Endothelial cell of umbilical vein (primary cell): ENCODE data around the gene MRPS27. TPM values are rescaled to one million over a fixed set of nuclear protein-coding genes. Genes with fewer than 3 reads are reported as not detected.

ENCODE experiments used
- BruUV-seq: library from RNA; stranded (reverse); fragments of 400-500 nt; replicated peaks from 2 replicates; lab custom pipeline; 2021; lab: Mats Ljungman, UMichigan
- CTCF ChIA-PET: fragments of 300-600, 350-600 bp; sonication (Branson Sonifier 250); formaldehyde crosslinking; loops from one replicate; lab custom pipeline; 2021; ENCODE audit warnings: antibody characterized with exemption, inconsistent platforms; lab: Charles Lee
- POLR2A ChIA-PET: fragments of 300-600, 350-600 bp; sonication (Branson Sonifier 250); formaldehyde crosslinking; loops from one replicate; lab custom pipeline; 2021; ENCODE audit warnings: antibody characterized with exemption, inconsistent platforms; lab: Charles Lee
- DNase-seq: peaks from one replicate; pipeline ENCODE4 v3.0.0-alpha.2; 2011; ENCODE audit warnings: low read depth, low spot score
- FAIRE-seq: peaks from 2 replicates; lab custom pipeline; 2011; peaks lifted over from hg19 to GRCh38; lab: Jason Lieb, UNC
- H2AFZ ChIP-seq: 2 replicates; pipeline ENCODE4 v1.6.0; 2012; ENCODE audit warnings: low read depth, low read length, control low read depth, inconsistent platforms
- H3K27ac ChIP-seq: 2 replicates; pipeline ENCODE4 v1.5.1; 2011; ENCODE audit warnings: low read depth, mild to moderate bottlenecking, control low read depth, low read length, moderate library complexity; ENCODE audit not compliant: insufficient read depth
- H3K27me3 ChIP-seq, 2 experiments: 2 replicates each; pipeline versions ENCODE4 v1.6.0 to v1.6.1; 2011; ENCODE audit warnings: low read length in 2 of 2, mixed read lengths in 1 of 2; ENCODE audit not compliant: control insufficient read depth in 2 of 2, insufficient read depth in 2 of 2
- H3K36me3 ChIP-seq, 2 experiments: 2 replicates in 1 of 2; 3 replicates in 1 of 2; pipeline ENCODE4 v1.5.1; 2011; ENCODE audit warnings: low read length in 2 of 2, mild to moderate bottlenecking in 1 of 2, moderate library complexity in 1 of 2; ENCODE audit not compliant: control insufficient read depth in 2 of 2, insufficient read depth in 2 of 2; ENCODE audit errors: extremely low read depth in 1 of 2
- H3K4me1 ChIP-seq: 3 replicates; pipeline ENCODE4 v1.5.1; 2011; ENCODE audit warnings: mild to moderate bottlenecking, low read length; ENCODE audit not compliant: control insufficient read depth, insufficient read depth; ENCODE audit errors: extremely low read depth
- H3K4me2 ChIP-seq: 2 replicates; pipeline ENCODE4 v1.6.1; 2011; ENCODE audit warnings: low read length, control low read depth, mixed read lengths; ENCODE audit not compliant: insufficient read depth
- H3K4me3 ChIP-seq, 3 experiments: fragments of 200-600 bp in 1 of 3; sonication (generic), shearing (Covaris generic) in 1 of 3; replicated peaks in 1 of 3; 2 replicates each; pipeline ENCODE4 v1.5.1; 2011 to 2016; ENCODE audit warnings: control low read depth in 3 of 3, low read length in 3 of 3, mild to moderate bottlenecking in 2 of 3, inconsistent platforms in 1 of 3, low read depth in 1 of 3, moderate library complexity in 1 of 3; ENCODE audit not compliant: insufficient read depth in 1 of 3
- H3K79me2 ChIP-seq: 2 replicates; pipeline ENCODE4 v1.6.0; 2012; ENCODE audit warnings: low read length, inconsistent platforms; ENCODE audit not compliant: control insufficient read depth, insufficient read depth
- H3K9ac ChIP-seq: replicated peaks from 2 replicates; pipeline ENCODE3; 2011; ENCODE audit warnings: low read length, control low read depth; ENCODE audit not compliant: insufficient read depth; ENCODE audit errors: extremely low read depth
- H3K9me1 ChIP-seq: replicated peaks from 3 replicates; pipeline ENCODE4 v1.6.0; 2011; ENCODE audit warnings: mild to moderate bottlenecking, low read length; ENCODE audit not compliant: control insufficient read depth, insufficient read depth; ENCODE audit errors: extremely low read depth
- H3K9me3 ChIP-seq: replicated peaks from 2 replicates; pipeline ENCODE4 v1.5.1; 2012; ENCODE audit warnings: low read length, inconsistent platforms; ENCODE audit not compliant: control insufficient read depth, insufficient read depth
- H4K20me1 ChIP-seq: replicated peaks from 2 replicates; pipeline ENCODE3; 2011; ENCODE audit warnings: mild to moderate bottlenecking, low read length; ENCODE audit not compliant: control insufficient read depth, insufficient read depth; ENCODE audit errors: extremely low read depth
- CTCF ChIP-seq, 2 donors: IDR thresholded peaks; 1 replicate in 1 of 2; 2 replicates in 1 of 2; pipeline ENCODE4 v1.5.1; 2011; ENCODE audit warnings: low read length in 2 of 2, mild to moderate bottlenecking in 2 of 2, moderate library complexity in 2 of 2, control low read depth in 1 of 2, inconsistent platforms in 1 of 2, low read depth in 1 of 2; ENCODE audit not compliant: insufficient read depth in 1 of 2; ENCODE audit errors: extremely low read depth in 1 of 2
- EZH2 ChIP-seq: IDR thresholded peaks from 2 replicates; pipeline ENCODE4 v1.6.1; 2012; ENCODE audit warnings: borderline replicate concordance, low read depth, mild to moderate bottlenecking, moderate library complexity, low read length, inconsistent platforms; ENCODE audit not compliant: severe bottlenecking
- FOS ChIP-seq: IDR thresholded peaks from 2 replicates; pipeline ENCODE4 v1.6.1; 2011; ENCODE audit warnings: mild to moderate bottlenecking, low read length, moderate library complexity, borderline replicate concordance; ENCODE audit not compliant: insufficient read depth
- GATA2 ChIP-seq: IDR thresholded peaks from 2 replicates; pipeline ENCODE4 v1.7.0; 2011; ENCODE audit warnings: low read depth, mild to moderate bottlenecking, moderate library complexity, mixed read lengths, low read length; ENCODE audit not compliant: insufficient read length, insufficient read depth
- JUN ChIP-seq: IDR thresholded peaks from 2 replicates; pipeline ENCODE4 v1.6.1; 2011; ENCODE audit warnings: borderline replicate concordance, low read depth; ENCODE audit not compliant: insufficient read length, insufficient read depth
- MAX ChIP-seq: IDR thresholded peaks from 2 replicates; pipeline ENCODE4 v1.6.1; 2011; ENCODE audit not compliant: insufficient read depth, insufficient read length
- MYC ChIP-seq: IDR thresholded peaks from one replicate; pipeline ENCODE4 v1.6.1; 2011; ENCODE audit warnings: mild to moderate bottlenecking, low read depth, low read length
- POLR2A ChIP-seq: IDR thresholded peaks from 2 replicates; pipeline ENCODE4 v1.6.1; 2012; ENCODE audit warnings: low read depth, mild to moderate bottlenecking, control low read depth, low read length
- POLR2AphosphoS5 ChIP-seq: IDR thresholded peaks from 2 replicates; pipeline ENCODE4 v1.6.1; 2012; ENCODE audit warnings: low read depth, mild to moderate bottlenecking, control low read depth, low read length, moderate library complexity; ENCODE audit not compliant: insufficient read depth
- dilution Hi-C: fragments of 300-500 bp; cut with MboI; formaldehyde crosslinking; loops from one replicate; pipeline ENCODE4 v1.15.0; 2019; ENCODE audit warnings: low sequenced_read_pairs; ENCODE audit not compliant: extremely low pct_ligation_motif_present
- intact Hi-C: fragments of 100-400 bp; cut with micrococcal nuclease; formaldehyde crosslinking; loops from one replicate; pipeline ENCODE4 v1.10.0; 2022
- polyA plus RNA-seq, 4 experiments: library from polyadenylated mRNA; depleted of rRNA in 3 of 4; stranded (reverse) in 3 of 4; unstranded in 1 of 4; fragments of >200 nt; gene quantifications; 2 replicates each; pipeline versions ENCODE4 v1.2.1 to v1.2.3, GENCODE V29; 2011 to 2012; ENCODE audit warnings: missing spikeins in 1 of 4
- total RNA-seq: library from RNA; stranded (reverse); gene quantifications from 2 replicates; pipeline ENCODE4 v1.2.3, GENCODE V29; 2021

MRPS27 gene
- total and polyA plus RNA-seq, 2 donors (not counting 3 experiments of a cell fraction or from before 2014, with no cell fraction given), result 56.0 to 67.1 TPM

DNA sequence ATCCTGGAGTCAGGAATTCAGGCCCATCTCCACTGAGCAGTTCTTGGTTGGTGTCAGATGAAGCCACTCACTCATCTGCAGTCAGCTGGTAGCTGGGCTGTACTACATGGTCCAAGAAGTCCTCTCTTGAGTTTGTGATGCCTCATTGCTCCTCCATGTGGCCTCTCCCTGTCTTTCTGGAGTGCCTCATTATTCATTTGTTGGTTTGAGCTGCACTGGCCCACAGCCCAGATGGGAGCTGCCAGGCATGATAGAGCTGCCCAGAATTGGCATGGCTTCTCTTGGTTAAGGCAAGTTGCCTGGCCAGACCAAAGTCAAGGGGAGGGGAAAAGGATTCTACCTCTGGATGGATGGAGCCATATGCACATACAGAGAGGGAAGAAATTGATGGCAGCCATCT, 8.1 kb upstream of the MRPS27 start:
- no peaks in the 10 kb centered on the region for H4K20me1 ChIP-seq
- H3K9me3 ChIP-seq, result no peaks in the 10 kb centered on the region
- H3K79me2 ChIP-seq, result no peaks in the 10 kb centered on the region
- FAIRE-seq (peak; percentile 26), DNase-seq (no peak)
- no peaks in the 10 kb centered on the region for H3K4me1 ChIP-seq
- TF ChIP-seq EZH2, result no peak
- TF ChIP-seq JUN, result no peak
- TF ChIP-seq GATA2, result no peak
- no peak for TF ChIP-seq MAX
- no peak for TF ChIP-seq CTCF (IDR thresholded peaks at IDR 0.05; ENCODE audit: extremely low read depth in 1 of 2, insufficient read depth in 1 of 2, low read depth in 1 of 2, low read length in 2 of 2)
- TF ChIP-seq MYC, result no peak
- no peak for TF ChIP-seq POLR2AphosphoS5
- no peak for TF ChIP-seq POLR2A
- TF ChIP-seq FOS, result no peak
- no peak overlapping the region for H3K9ac ChIP-seq
- H3K27ac ChIP-seq, result no peak overlapping the region
- peaks cover 2 to 11% of the 10 kb centered on the region in 2 experiments for H3K36me3 ChIP-seq
- H3K27me3 ChIP-seq, result no peaks in the 10 kb centered on the region
- dilution Hi-C loops, result no loop called here
- CTCF ChIA-PET, result interaction anchor here (1.6 kb wide), 1 partner anchor 8 kb away, joined by 4 read pairs; the partner anchor contains the start of genes MRPS27 and PTCD2
- intact Hi-C loops, result no loop called here
- H2AFZ ChIP-seq, result no peak overlapping the region
- H3K4me3 ChIP-seq, result no peak overlapping the region
- H3K9me1 ChIP-seq, result no peaks in the 10 kb centered on the region
- H3K4me2 ChIP-seq, result no peak overlapping the region
- POLR2A ChIA-PET, result no interaction called here
- BruUV-seq, result no TSS peak
